ENCODE results near the gene PSKH1. TPM values are rescaled to one million over a fixed set of nuclear protein-coding genes. Genes with fewer than 3 reads are reported as not detected.

The PSKH1 gene
- total RNA-seq, 4 donors from 2014 or later: 26.4 to 60.2 (median 35.5) TPM

GRCh38 chr16:67966549-67967182 lies 73.6 kb downstream of the PSKH1 start:
- DNase-seq: no peak
- Histone ChIP-seq H3K9me3 (no peaks in the 10 kb centered on the region), H3K36me3 (peaks cover 0 to 10% (median 0%) of the 10 kb centered on the region in 3 donors), H3K4me3 (peak overlapping the region in 2 of 4 donors; percentile 78 to 90), H3K27ac (peak overlapping the region in 3 of 4 donors; percentile 88 to 96 (median 93)), H3K4me1 (peaks cover 0 to 46% (median 7%) of the 10 kb centered on the region in 4 donors), H3K27me3 (no peaks in the 10 kb centered on the region)
- TF ChIP-seq CTCF (IDR thresholded peaks at IDR 0.05): no peak
- TF ChIP-seq POLR2A (IDR thresholded peaks at IDR 0.05): no peak

- peaks cover 0 to 3% (median 0%) of the 10 kb centered on the region in 3 donors for H3K36me3 ChIP-seq
- TF ChIP-seq CTCF (IDR thresholded peaks at IDR 0.05) (no peak), POLR2A (IDR thresholded peaks at IDR 0.05) (no peak)
- no peaks in the 10 kb centered on the region for H3K9me3 ChIP-seq
- peak overlapping the region; percentile 88 to 96 (median 94) for H3K27ac ChIP-seq
- DNase-seq: peak in 1 of 3 donors; percentile 47
- H3K4me3 ChIP-seq: peak overlapping the region; percentile 78 to 95 (median 92)
- no peaks in the 10 kb centered on the region for H3K27me3 ChIP-seq
- peaks cover 0 to 40% (median 7%) of the 10 kb centered on the region in 4 donors for H3K4me1 ChIP-seq
These were observed 74.3 kb downstream of the PSKH1 start for GRCh38 chr16:67967183-67967957.

- peak overlapping the region; percentile 78 to 95 (median 92) for H3K4me3 ChIP-seq
- no peaks in the 10 kb centered on the region for H3K27me3 ChIP-seq
- DNase-seq: no peak
- peak overlapping the region; percentile 88 to 96 (median 94) for H3K27ac ChIP-seq
- no peaks in the 10 kb centered on the region for H3K9me3 ChIP-seq
- TF ChIP-seq POLR2A (IDR thresholded peaks at IDR 0.05) (no peak), CTCF (IDR thresholded peaks at IDR 0.05) (no peak)
- no peaks in the 10 kb centered on the region for H3K36me3 ChIP-seq
- peaks cover 0 to 40% (median 7%) of the 10 kb centered on the region in 4 donors for H3K4me1 ChIP-seq
These were observed 74.9 kb downstream of the PSKH1 start for GRCh38 chr16:67967958-67968399.

- peaks cover 0 to 34% (median 7%) of the 10 kb centered on the region in 4 donors for H3K4me1 ChIP-seq
- H3K9me3 ChIP-seq: no peaks in the 10 kb centered on the region
- H3K27me3 ChIP-seq: no peaks in the 10 kb centered on the region
- peak within 1 kb of the TSS; percentile 78 to 95 (median 92) for H3K4me3 ChIP-seq
- H3K27ac ChIP-seq: peak within 1 kb of the TSS; percentile 88 to 96 (median 94)
- DNase-seq: peak; percentile 80 to 89 (median 80)
- peak; percentile 38 to 41 for TF ChIP-seq POLR2A (IDR thresholded peaks at IDR 0.05)
- TF ChIP-seq CTCF (IDR thresholded peaks at IDR 0.05): no peak
- H3K36me3 ChIP-seq: no peaks in the 10 kb centered on the region
These were observed 75.6 kb downstream of the PSKH1 start, which contains the start of gene SLC12A4 for GRCh38 chr16:67968400-67969253. TSS of gene SLC12A4 (minus strand) at chr16:67968637. CDS start at chr16:67968553, 84 bp downstream.

Measured in Peyer's patch (tissue), 4 donors.